AG08395 (cell line): ENCODE data around the gene PHRF1.

ENCODE experiments used
- DNase-seq: peaks from one replicate; pipeline ENCODE4 v3.0.0; 2012; ENCODE audit warnings: mixed read lengths, low spot score

Gene PHRF1

DNA sequence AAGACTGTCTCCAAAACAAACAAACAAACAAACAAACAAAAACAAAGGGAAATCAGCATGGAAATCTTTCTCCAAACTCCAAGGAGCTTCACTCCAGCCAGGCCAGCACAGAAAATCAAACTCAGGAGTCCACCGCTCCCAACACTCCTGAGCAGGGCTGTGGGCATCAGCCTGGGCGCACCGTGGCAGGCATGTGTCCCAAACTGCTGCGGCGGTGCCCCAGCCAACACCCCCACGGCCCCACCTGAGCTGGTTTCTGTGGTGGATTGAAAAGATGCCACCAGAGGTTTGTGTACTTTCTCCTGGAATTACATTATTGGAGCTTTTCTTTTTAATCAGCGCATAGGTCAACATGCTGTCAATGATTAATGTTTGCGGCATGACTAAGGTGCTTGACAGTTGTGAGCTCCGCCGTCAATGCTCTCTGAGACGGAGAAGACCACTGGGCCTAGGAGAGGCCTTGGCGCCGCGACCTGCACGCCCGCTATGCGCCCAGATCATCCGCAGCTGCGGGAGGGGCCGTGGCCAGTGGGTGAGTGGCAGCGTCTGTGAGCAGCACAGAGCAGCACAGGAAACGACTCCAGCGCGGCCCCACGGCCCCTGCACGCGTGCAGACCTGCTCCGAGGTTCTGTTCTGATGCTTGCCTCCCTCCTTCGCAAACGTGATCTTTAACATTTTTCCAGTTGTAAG lies 78.9 kb downstream of the PHRF1 start:
- DNase-seq, result no peak

DNA sequence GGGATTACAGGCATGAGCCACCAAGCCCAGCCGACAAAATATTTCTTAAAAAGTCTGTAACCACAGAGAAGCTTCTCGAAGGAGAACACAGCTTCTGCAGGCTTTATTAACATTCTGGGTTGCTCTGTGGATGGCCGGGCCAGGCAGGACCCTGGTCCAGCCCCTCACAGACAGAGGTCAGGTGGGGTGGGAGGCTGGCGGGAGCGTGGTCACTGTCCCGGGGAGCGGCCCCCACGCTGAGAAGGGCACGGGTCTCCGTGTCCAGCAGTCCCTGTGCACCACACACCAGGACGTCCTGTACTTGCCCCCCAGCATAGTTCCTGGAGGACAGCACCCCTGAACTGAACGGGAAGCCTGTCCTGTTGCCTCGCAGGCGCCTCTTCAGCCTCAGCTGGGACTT lies 80.2 kb downstream of the PHRF1 start:
- DNase-seq, result no peak

DNA sequence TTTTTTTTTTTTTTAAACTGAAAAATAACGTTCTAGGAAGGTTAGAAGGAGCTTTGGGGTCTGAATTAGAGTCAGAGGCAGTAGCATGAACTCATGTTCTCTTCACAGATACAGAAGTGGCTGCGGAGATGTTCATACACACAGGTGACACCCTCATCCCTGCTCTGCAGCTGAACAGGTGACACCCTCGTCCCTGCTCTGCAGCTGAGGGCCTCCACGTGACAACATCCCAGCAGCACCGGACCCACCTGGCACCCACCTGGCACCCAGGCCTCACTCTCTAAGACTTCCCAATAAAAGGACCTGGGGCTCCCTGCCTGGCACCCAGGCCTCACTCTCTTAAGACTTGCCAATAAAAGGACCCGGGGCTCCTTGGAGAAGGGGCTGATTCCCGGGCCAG lies 80.6 kb downstream of the PHRF1 start:
- no peak for DNase-seq

DNA sequence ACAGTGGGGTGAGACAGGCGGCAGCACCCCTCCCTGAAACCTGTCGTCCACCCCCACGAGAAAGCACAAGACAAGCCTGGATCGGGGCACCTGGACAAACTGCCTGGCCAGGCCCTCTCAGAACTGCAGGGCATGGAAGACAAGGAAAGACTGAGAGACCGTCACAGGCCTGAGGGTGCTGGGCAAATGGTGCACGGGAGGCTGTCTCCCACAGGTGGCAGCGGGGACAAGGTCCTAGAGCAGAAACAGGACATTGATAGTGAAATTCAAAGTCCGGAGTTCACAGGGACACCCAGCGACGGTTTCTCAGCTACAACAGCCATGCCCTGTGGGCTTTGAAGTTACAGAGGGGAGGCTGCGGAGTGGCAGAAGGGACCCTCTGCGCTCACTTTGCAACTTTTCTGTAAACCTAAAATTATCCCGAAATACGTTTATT lies 81.4 kb downstream of the PHRF1 start:
- DNase-seq, result no peak

DNA sequence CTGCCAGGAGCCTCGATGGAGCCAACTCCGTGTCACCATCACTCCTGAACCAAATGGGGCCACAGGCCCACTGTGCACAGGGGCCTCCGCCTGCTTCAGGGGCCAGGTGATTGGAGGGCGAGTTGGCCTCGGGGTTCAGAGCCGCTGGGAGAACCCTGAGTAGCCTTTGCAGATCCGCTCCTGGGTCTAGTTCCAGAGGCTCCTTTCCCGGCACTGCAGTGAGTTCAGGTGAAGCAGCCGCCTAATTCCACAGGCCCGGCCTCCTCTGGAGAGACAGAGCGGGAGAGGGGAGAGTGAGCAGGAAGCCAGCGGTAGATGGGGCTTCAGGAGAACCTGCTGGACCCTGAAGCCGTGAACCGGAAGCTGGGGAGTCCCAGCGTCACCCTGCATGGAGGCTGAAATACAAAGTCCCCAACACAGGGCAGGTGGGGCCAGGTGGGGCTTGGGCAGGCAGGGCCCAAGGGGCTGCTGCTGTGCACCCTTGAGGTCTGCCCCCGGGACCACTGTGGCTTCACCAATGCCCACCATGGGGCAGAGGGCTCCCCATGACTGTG lies 83.3 kb downstream of the PHRF1 start:
- DNase-seq, result no peak

DNA sequence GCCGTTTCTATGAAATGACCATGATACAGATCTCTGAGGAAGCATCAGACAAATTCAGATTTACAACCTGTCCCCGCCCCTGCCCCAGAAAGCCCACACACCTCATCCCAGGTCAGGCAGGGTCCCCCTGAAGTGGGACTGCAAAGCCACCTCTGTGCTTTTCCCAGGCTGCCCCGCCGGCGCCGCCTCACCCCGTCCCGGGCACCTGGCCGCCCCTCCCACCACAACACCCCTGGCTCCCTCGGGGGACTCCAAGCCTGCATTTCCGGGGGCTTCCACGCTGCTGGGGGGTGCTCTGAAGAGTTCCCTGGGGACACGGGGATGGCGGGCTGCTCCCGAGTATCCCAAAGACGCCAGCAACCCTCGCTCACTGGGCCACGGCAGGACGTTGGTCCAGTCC lies 84.0 kb downstream of the PHRF1 start:
- no peak for DNase-seq

DNA sequence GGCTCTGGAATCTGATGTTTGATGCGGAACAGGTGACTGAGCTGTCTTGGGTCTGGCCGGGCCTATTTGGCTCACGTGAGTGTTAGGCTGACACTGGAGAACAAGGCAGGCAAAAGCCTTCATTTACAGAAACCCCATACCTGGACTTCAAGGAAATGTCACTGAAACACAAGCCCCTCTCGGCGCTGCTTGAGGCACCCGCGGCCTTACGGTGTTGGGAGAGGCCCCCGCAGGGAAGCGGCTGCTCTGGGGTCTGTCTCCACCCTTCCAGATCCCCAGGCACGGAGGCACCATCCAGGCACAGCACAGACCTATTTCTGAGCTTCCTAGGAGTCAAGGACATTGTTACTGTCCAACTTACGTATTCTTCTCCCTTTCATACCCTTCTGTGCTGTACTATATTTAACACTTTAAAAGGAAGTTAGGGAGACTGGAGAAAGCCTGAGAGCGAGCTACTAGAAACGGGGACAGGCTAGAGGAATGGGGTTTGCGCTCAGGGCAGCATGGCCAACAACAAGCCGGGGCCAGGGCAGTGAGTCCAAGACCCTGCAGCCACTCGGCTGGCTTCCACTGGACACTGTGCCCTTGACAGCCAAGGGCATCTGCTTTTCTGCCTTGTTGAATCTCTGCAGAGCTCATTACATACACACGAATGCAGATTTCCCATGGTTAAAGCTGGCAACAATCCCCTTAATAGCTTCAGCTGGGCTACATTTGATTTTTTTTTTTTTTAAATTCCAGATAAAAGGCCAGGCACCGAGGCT lies 84.6 kb downstream of the PHRF1 start:
- no peak for DNase-seq
